Mucosa of descending colon (tissue), 3 donors: ENCODE results near the gene SND1. TPM values are rescaled to one million over a fixed set of nuclear protein-coding genes. Genes with fewer than 3 reads are reported as not detected.
A peak's percentile ranks its signal among the peaks of the same experiment; 100 is the strongest.

ENCODE experiments used
- ATAC-seq: fragments of 200-7000 bp; cut with Tn5 transposase; one replicate; pipeline ENCODE4 v1.9.1; 2020; ENCODE audit warnings: mild to moderate bottlenecking, moderate library complexity
- DNase-seq, 3 donors: peaks; one replicate each; pipeline ENCODE4 v3.0.0-alpha.2; 2020
- H3K36me3 ChIP-seq: fragments of 200-600 bp; one replicate; pipeline ENCODE4 v1.8.0; 2021; ENCODE audit warnings: low read depth, mild to moderate bottlenecking
- H3K4me1 ChIP-seq: fragments of 200-600 bp; one replicate; pipeline ENCODE4 v1.8.0; 2021; ENCODE audit warnings: low read depth, mild to moderate bottlenecking
- H3K4me3 ChIP-seq: fragments of 200-600 bp; one replicate; pipeline ENCODE4 v1.8.0; 2021; ENCODE audit warnings: mild to moderate bottlenecking
- H3K9me3 ChIP-seq: fragments of 200-600 bp; one replicate; pipeline ENCODE4 v1.8.0; 2021; ENCODE audit warnings: mild to moderate bottlenecking
- intact Hi-C, 2 donors: fragments of 100-400 bp; cut with DNase I in 1 of 2; cut with micrococcal nuclease in 1 of 2; formaldehyde crosslinking; loops; one replicate each; pipeline versions ENCODE4 v1.11.0 to v1.11.1; 2022; cut with DNase I, micrococcal nuclease
- total RNA-seq, 3 donors: library from RNA; stranded (reverse); fragmentation: NEBNext Ultra II Directional in 2 of 3; extraction: Animal tissue kit (Norgen Biotek cat#: 25700) in 2 of 3; gene quantifications; one replicate each; pipeline versions ENCODE4 v1.2.1 to v1.2.4, GENCODE V29; 2021 to 2023
- TF ChIP-seq, protein P1 (sequence below): fragments of 200-600 bp; IDR thresholded peaks from one replicate; pipeline ENCODE4 v1.8.0; 2022; ENCODE audit warnings: antibody characterized with exemption, mild to moderate bottlenecking
- donor health status: DM: no; HTN: no; CAD: no; lungs with moderate emphysema.
- donor health status: DM: no; HTN: no; CAD: no.
- donor health status: DM: no; HTN: yes; CAD: no.

The SND1 gene
- total RNA-seq, 3 donors from 2014 or later: 99.0 to 131 (median 106) TPM

DNA sequence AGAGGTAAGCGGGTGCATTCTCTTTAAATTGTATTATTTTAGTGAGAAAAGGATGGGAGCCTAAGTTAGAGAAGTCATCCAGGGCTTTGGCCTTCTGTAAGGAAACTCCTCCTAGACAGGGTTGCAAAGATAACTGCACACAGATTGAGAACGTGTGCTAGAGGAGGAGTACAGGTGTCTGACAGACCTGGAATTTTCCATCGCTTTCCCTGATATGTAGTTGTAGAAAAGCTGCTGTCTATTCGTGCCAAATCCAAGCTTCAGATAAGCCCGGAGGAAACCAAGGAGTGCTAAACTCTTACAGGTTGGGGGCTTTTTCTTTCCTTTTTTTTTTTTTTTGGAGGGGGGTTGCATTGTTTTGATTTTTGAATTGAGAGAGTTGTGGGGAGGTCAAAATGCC lies 356.1 kb downstream of the SND1 start:
- ATAC-seq: no peak
- H3K9me3 ChIP-seq: no peaks in the 10 kb centered on the region
- no peak for DNase-seq
- no peak overlapping the region for H3K4me3 ChIP-seq
- no peaks in the 10 kb centered on the region for H3K36me3 ChIP-seq
- TF ChIP-seq, protein P1, sequence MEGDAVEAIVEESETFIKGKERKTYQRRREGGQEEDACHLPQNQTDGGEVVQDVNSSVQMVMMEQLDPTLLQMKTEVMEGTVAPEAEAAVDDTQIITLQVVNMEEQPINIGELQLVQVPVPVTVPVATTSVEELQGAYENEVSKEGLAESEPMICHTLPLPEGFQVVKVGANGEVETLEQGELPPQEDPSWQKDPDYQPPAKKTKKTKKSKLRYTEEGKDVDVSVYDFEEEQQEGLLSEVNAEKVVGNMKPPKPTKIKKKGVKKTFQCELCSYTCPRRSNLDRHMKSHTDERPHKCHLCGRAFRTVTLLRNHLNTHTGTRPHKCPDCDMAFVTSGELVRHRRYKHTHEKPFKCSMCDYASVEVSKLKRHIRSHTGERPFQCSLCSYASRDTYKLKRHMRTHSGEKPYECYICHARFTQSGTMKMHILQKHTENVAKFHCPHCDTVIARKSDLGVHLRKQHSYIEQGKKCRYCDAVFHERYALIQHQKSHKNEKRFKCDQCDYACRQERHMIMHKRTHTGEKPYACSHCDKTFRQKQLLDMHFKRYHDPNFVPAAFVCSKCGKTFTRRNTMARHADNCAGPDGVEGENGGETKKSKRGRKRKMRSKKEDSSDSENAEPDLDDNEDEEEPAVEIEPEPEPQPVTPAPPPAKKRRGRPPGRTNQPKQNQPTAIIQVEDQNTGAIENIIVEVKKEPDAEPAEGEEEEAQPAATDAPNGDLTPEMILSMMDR: no peak
- H3K4me1 ChIP-seq: no peaks in the 10 kb centered on the region
- intact Hi-C loops: no loop called here

DNA sequence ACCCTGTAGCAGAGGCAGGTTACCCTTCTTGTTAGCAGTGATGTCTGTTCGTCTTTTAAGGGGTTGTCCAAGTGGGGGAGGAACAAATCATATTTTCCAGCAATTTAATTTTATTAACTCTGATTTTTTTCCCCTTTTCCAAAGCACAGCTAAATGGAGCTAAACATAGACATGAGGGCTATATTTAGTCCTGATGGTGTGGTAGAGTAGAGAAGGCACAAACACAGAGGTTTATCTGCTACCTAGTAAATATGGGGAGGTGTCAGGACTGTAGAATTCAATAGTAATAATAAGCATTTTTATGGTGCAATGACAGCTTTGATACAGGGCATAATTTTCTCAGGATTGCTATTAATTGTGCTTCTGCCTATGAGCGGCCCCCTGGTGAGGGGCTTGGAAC lies 356.8 kb downstream of the SND1 start:
- intact Hi-C loops: no loop called here
- no peak for ATAC-seq
- H3K9me3 ChIP-seq: no peaks in the 10 kb centered on the region
- no peak for DNase-seq
- H3K36me3 ChIP-seq: no peaks in the 10 kb centered on the region
- TF ChIP-seq, protein P1: no peak
- no peak overlapping the region for H3K4me3 ChIP-seq
- no peaks in the 10 kb centered on the region for H3K4me1 ChIP-seq

DNA sequence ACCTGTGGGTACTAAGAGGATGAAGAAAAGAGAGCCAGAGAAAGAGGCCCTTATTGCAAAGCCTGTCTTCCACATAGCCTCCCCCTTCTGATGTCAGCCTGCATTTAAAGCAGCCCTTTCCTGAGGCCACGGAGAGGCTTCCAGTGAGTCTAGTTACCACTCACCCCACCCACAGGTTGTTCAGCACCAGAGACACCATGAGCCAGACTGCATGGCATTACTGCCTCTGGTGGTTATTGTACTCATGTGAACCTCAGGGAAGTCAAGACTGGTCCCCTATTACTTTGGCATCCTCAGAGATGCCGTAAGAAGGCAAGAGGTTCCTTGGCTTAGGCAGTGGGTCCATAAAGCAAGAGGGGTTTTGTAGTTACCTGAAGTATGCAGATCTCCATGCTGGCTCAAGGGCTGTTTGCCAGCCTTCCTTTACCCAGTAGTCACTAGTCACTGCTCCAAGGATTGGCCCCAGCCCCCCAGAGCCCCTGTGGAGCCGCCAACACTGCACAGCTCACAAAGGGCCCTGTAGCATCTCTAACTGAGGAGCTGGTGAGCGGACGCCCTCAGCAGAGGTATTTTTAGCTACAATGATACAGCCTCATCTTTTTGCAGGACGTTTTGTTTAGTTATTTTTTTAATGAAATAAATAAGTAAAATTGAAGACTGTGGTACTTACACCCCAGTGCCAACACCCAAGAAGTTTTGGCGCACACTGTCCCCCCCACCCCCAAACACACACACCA lies 358.6 kb downstream of the SND1 start:
- TF ChIP-seq, protein P1: no peak
- no peaks in the 10 kb centered on the region for H3K4me1 ChIP-seq
- no peaks in the 10 kb centered on the region for H3K9me3 ChIP-seq
- no peak overlapping the region for H3K4me3 ChIP-seq
- intact Hi-C loops: no loop called here
- DNase-seq: no peak
- ATAC-seq: peak; percentile 47
- H3K36me3 ChIP-seq: no peaks in the 10 kb centered on the region

DNA sequence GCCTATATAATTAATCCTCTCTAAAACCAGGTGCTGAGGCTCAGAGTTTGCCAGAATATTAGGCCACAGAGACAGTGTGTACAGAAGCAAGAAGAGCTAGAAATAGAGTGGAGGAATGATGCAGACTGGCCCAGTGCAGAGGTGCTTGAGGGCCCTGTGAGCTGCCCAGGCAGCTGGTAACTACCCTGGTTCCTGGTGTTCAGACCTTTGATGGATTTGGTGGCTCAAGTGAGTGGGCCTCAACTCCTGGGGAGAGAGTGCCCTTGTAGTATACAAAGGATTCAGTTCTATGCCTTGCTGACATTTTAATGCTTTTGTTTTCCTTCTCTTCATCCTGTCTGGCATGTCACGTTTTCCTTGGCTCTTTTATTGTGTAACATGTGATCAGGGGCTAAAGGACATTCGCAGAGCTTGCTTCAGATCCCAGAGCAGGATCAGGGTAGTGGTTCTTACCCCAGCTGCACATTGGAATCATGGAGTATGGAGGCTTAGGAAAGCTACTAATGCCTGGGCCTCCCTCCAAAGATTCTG lies 359.2 kb downstream of the SND1 start:
- Histone ChIP-seq H3K9me3 (no peaks in the 10 kb centered on the region), H3K4me1 (no peaks in the 10 kb centered on the region), H3K36me3 (no peaks in the 10 kb centered on the region), H3K4me3 (no peak overlapping the region)
- TF ChIP-seq, protein P1: no peak
- no peak for ATAC-seq
- no peak for DNase-seq
- intact Hi-C loops: no loop called here

DNA sequence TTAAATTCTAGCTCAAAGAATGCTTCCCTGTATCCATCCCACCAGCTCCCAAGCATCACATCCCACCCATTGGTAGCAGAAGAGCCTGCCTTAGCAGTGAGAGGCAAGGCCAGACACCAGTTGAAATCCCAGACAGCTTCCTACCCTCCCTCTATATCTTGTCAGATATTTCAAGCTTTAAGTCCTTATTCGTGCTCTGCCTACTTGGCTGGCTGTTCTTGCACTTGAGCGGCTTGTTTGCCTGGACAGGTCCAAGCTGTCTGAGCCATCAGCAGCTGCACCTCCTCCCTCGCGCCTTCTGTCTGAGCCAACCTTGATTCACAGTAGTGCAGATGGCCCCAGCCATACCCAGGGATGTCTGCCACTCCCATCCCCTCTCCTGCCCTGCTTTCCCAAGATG lies 362.8 kb downstream of the SND1 start:
- Histone ChIP-seq H3K9me3 (no peaks in the 10 kb centered on the region), H3K4me1 (no peaks in the 10 kb centered on the region), H3K36me3 (no peaks in the 10 kb centered on the region), H3K4me3 (no peak overlapping the region)
- no peak for DNase-seq
- TF ChIP-seq, protein P1: no peak
- ATAC-seq: no peak
- intact Hi-C loops: no loop called here
